Vagina (tissue), 2 donors: ENCODE measurements around the gene BRD3OS. TPM values are rescaled to one million over a fixed set of nuclear protein-coding genes. Genes with fewer than 3 reads are reported as not detected.

Experiments used
- DNase-seq, 2 donors: peaks; one replicate each; pipeline ENCODE4 v3.0.0-alpha.2; 2017; ENCODE audit errors: extremely low spot score in 2 of 2
- H3K27ac ChIP-seq: fragments of 200-600 bp; sonication (generic); one replicate; pipeline ENCODE4 v1.5.1; 2019
- H3K27me3 ChIP-seq: fragments of 200-600 bp; sonication (generic); one replicate; pipeline ENCODE4 v1.5.1; 2019
- H3K36me3 ChIP-seq, 2 donors: fragments of 200-600 bp; sonication (generic); one replicate each; pipeline ENCODE4 v1.5.1; 2017 to 2019
- H3K4me1 ChIP-seq: fragments of 200-600 bp; sonication (generic); one replicate; pipeline ENCODE4 v1.5.1; 2019
- H3K4me3 ChIP-seq, 2 donors: fragments of 200-600 bp; sonication (generic); 1 replicate in 1 of 2; 2 replicates in 1 of 2; pipeline ENCODE4 v1.5.1; 2016 to 2019
- H3K9me3 ChIP-seq: fragments of 200-600 bp; sonication (generic); one replicate; pipeline ENCODE4 v1.5.1; 2019
- POLR2A ChIP-seq, 2 donors: fragments of 450-650 bp; IDR thresholded peaks; one replicate each; pipeline ENCODE4 v1.6.1; 2017; ENCODE audit warnings: antibody characterized with exemption in 2 of 2, mild to moderate bottlenecking in 2 of 2, moderate library complexity in 2 of 2
- POLR2AphosphoS5 ChIP-seq, 2 donors: sonication (generic); formaldehyde crosslinking; IDR thresholded peaks; one replicate each; pipeline ENCODE4 v1.9.0; 2017; ENCODE audit warnings: antibody characterized with exemption in 2 of 2, mild to moderate bottlenecking in 2 of 2, low read depth in 1 of 2; ENCODE audit not compliant: insufficient read depth in 1 of 2
- intact Hi-C: fragments of 100-400 bp; cut with DNase I; formaldehyde crosslinking; loops from one replicate; pipeline ENCODE4 v1.15.1; 2023
- total RNA-seq: library from RNA; depleted of rRNA; stranded (reverse); fragments of >200 nt; gene quantifications from one replicate; pipeline ENCODE4 v1.2.3, GENCODE V29; 2016
- TF ChIP-seq, protein P1 (sequence below), 3 experiments: fragments of 450-650 bp in 2 of 3; fragments of 200-600 bp in 1 of 3; sonication (generic) in 1 of 3; IDR thresholded peaks; one replicate each; pipeline ENCODE4 v1.5.1; 2017 to 2019; ENCODE audit warnings: antibody characterized with exemption in 3 of 3, mild to moderate bottlenecking in 2 of 3, moderate library complexity in 2 of 3

BRD3OS gene
- total RNA-seq, 1 donor from 2014 or later: 13.0 TPM

GRCh38 chr9:134030821-134031470 lies 5.7 kb downstream of the BRD3OS start:
- TF ChIP-seq, protein P1, sequence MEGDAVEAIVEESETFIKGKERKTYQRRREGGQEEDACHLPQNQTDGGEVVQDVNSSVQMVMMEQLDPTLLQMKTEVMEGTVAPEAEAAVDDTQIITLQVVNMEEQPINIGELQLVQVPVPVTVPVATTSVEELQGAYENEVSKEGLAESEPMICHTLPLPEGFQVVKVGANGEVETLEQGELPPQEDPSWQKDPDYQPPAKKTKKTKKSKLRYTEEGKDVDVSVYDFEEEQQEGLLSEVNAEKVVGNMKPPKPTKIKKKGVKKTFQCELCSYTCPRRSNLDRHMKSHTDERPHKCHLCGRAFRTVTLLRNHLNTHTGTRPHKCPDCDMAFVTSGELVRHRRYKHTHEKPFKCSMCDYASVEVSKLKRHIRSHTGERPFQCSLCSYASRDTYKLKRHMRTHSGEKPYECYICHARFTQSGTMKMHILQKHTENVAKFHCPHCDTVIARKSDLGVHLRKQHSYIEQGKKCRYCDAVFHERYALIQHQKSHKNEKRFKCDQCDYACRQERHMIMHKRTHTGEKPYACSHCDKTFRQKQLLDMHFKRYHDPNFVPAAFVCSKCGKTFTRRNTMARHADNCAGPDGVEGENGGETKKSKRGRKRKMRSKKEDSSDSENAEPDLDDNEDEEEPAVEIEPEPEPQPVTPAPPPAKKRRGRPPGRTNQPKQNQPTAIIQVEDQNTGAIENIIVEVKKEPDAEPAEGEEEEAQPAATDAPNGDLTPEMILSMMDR (IDR thresholded peaks at IDR 0.05): no peak
- TF ChIP-seq POLR2A (IDR thresholded peaks at IDR 0.05) (no peak), POLR2AphosphoS5 (IDR thresholded peaks at IDR 0.05; ENCODE audit: insufficient read depth in 1 of 2, low read depth in 1 of 2) (no peak)
- intact Hi-C loops: no loop called here
- DNase-seq: no peak
- peaks cover 12% of the 10 kb centered on the region for H3K4me1 ChIP-seq
- H3K27ac ChIP-seq: no peak overlapping the region
- H3K4me3 ChIP-seq: no peak overlapping the region
- H3K27me3 ChIP-seq: no peaks in the 10 kb centered on the region
- peaks cover 0 to 47% of the 10 kb centered on the region in 2 donors for H3K36me3 ChIP-seq
- no peaks in the 10 kb centered on the region for H3K9me3 ChIP-seq

DNA sequence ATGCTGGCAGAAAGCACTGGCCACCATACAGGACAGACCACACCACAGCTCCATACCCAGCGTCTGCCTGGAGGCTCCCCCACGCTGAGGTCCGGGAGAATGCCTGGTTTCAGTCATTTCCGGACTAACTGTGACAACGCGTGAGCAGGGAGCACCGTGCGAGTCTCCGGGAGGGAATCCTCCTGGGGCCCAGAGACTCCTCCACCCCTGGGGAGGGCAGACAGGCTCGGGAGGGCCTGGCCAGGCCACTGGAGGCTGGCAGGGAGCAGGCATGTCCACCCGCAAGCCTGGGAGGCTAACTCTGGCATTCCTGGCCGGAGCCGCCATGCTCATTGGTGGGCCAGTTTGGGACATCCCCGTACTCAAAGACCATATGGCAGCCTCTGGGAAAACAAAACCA lies 6.5 kb downstream of the BRD3OS start:
- no peaks in the 10 kb centered on the region for H3K27me3 ChIP-seq
- no peaks in the 10 kb centered on the region for H3K9me3 ChIP-seq
- intact Hi-C loops: no loop called here
- H3K4me1 ChIP-seq: peaks cover 4% of the 10 kb centered on the region
- TF ChIP-seq POLR2AphosphoS5 (IDR thresholded peaks at IDR 0.05; ENCODE audit: insufficient read depth in 1 of 2, low read depth in 1 of 2): no peak
- TF ChIP-seq POLR2A (IDR thresholded peaks at IDR 0.05): no peak
- TF ChIP-seq, protein P1 (IDR thresholded peaks at IDR 0.05): no peak
- H3K4me3 ChIP-seq: no peak overlapping the region
- H3K27ac ChIP-seq: no peak overlapping the region
- DNase-seq: no peak
- H3K36me3 ChIP-seq: peaks cover 0 to 56% of the 10 kb centered on the region in 2 donors

DNA sequence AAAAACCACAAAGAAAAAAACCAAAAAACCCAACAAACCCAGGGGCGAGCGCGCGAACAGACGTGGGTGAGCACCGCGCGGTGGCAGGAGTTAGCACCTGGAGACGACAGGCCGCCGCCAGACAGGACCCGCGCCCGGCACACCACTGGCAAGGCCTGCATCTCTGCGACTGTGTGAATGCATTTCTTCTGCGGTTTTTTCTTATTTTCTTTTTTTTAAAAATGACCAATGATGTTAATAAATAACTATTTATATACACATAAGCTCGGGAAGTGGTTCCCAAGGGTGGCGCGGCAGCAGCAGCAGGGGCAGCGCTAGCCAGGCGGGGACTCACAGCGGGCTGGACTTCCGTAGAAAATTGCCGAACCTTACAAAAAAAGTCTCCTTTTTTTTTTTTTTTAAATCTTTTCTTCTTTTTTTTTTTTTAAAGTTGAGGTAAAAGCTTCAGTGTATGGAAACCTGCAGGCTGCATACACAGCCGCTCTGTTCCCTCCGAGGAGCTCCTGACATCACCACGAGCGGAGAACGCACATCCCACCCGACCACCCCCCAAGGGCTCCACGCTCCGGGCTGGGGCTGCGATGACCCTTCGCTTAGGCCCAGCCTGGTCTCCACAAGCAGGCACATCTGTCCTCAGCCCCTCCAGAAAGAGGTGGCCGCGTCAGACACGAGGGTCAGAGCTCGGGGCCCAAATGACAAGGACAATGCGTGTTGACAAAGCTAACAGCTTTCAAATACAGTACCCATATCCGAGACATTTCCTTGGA lies 7.4 kb downstream of the BRD3OS start:
- peaks cover 0 to 62% of the 10 kb centered on the region in 2 donors for H3K36me3 ChIP-seq
- TF ChIP-seq POLR2AphosphoS5 (IDR thresholded peaks at IDR 0.05; ENCODE audit: insufficient read depth in 1 of 2, low read depth in 1 of 2): no peak
- no peak for TF ChIP-seq POLR2A (IDR thresholded peaks at IDR 0.05)
- TF ChIP-seq, protein P1 (IDR thresholded peaks at IDR 0.05): no peak
- intact Hi-C loops: no loop called here
- DNase-seq: no peak
- H3K27me3 ChIP-seq: no peaks in the 10 kb centered on the region
- H3K4me3 ChIP-seq: no peak overlapping the region
- no peak overlapping the region for H3K27ac ChIP-seq
- no peaks in the 10 kb centered on the region for H3K4me1 ChIP-seq
- H3K9me3 ChIP-seq: no peaks in the 10 kb centered on the region

DNA sequence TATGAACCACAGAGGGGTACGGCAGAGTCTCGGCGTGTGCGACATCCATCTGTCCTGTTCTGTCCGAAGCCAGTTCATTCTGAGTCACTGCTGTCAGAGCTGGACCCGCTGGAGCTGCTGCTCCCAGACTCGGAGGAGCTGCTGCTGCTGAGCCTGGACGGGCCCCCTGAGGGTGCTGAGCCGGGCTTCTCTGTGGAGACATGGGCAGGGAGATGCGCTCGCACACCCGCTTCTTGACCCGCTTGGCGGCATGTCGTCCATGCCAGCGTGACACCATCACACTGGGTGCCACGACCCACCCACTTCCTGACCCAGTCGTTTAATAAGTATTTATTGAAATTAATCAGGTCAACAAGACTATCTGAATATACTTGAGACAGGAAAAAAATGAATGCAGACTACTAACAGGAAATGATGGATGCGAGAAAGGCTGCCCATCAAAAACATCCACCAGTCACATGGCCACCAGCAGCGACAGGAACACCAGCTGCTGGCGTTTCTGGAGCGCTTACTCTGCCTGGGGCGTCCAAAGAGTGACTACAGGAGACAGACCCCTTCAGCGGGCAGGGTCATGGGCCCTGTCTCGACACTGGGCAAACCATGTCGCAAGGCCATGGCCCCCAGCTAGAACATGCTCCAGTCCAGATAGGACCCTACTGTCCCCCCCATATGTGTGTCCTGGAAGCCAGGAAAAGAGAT lies 8.4 kb downstream of the BRD3OS start:
- DNase-seq: no peak
- Histone ChIP-seq H3K4me3 (no peak overlapping the region), H3K36me3 (peaks cover 0 to 72% of the 10 kb centered on the region in 2 donors), H3K27me3 (no peaks in the 10 kb centered on the region), H3K27ac (no peak overlapping the region), H3K9me3 (peaks cover 3% of the 10 kb centered on the region), H3K4me1 (no peaks in the 10 kb centered on the region)
- intact Hi-C loops: no loop called here
- TF ChIP-seq, protein P1 (IDR thresholded peaks at IDR 0.05): no peak
- TF ChIP-seq POLR2A (IDR thresholded peaks at IDR 0.05) (no peak), POLR2AphosphoS5 (IDR thresholded peaks at IDR 0.05; ENCODE audit: insufficient read depth in 1 of 2, low read depth in 1 of 2) (no peak)
